Hypothalamus (tissue), 51 donors: ENCODE results near the gene PATL2.
A peak's percentile ranks its signal among the peaks of the same experiment; 100 is the strongest.
"Not testable (repeated sequence)": the region's sequence is repeated elsewhere in the genome, so short reads cannot be mapped to it uniquely, and the experiment has no call there.

Source experiments
- DNase-seq, 51 donors: peaks; one replicate each; lab custom pipeline; 2025; lab: John Stamatoyannopoulos, UW

The PATL2 gene

DNA sequence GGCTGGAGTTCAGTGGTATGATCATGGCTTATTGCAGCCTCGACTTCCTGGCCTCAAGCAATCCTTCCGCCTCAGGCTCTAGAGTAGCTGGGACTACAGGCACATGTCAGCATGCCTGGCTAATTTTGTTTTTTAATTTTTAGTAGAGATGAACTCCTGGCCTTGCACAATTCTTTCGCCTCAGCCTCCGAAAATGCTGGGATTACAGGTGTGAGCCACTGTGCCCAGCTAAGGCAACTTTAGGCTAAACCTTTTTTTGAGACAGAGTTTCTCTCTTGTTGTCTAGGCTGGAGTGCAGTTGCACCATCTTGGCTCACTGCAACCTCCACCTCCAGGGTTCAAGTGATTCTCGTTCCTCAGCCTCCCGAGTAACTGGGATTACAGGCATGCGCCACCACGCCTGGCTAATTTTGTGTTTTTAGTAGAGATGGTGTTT lies 8.9 kb upstream of the PATL2 start:
- DNase-seq: not testable (repeated sequence)

DNA sequence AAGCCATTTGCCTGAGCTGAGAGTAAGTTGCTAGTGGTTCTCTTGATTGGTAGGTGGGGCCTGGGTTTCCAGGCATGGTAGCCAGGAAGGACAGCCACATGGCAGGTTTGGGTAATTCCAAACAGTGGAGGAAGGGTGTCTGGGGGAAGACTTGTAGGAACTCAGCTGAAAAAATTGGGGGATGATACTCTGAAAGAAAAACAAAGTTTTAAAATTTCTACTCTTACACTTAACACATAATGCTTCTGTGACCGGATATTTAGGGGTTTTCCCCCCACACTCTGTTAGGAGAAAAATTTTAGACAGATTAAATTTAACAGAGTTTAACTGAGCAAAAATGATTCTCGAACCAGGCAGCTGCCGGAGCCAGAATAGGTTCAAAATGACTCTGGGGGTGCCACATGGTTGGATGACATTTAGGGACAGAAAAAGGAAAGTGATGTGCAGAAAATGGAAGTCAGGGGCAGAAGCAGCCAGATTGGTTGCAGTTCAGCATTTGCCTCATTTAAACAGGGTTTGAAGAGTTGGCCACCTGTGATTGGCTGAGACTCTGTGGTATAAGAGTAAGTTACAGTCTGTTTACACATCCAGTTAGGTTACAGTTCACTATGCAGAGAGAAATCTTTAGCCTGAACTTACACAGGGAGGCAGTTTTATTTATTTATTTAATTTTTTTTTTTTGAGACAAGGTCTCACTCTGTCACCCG lies 8.3 kb upstream of the PATL2 start:
- DNase-seq: no peak

DNA sequence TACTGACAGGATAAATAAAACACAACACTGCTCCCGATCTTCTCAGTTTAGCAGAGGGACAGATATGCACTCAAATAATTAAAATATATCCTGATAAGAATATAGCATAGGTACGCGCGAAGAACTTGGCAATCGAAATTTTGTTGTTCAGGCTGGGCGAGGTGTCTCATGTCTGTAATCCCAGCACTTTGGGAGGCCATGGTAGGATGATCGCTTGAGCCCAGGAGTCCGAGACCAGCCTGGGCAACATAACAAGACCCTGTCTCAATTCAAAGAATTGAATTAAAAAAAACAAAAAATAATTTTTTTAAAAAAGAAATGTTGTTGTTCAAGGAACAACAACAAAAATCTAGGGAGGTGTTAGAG lies 7.8 kb upstream of the PATL2 start:
- no peak for DNase-seq

DNA sequence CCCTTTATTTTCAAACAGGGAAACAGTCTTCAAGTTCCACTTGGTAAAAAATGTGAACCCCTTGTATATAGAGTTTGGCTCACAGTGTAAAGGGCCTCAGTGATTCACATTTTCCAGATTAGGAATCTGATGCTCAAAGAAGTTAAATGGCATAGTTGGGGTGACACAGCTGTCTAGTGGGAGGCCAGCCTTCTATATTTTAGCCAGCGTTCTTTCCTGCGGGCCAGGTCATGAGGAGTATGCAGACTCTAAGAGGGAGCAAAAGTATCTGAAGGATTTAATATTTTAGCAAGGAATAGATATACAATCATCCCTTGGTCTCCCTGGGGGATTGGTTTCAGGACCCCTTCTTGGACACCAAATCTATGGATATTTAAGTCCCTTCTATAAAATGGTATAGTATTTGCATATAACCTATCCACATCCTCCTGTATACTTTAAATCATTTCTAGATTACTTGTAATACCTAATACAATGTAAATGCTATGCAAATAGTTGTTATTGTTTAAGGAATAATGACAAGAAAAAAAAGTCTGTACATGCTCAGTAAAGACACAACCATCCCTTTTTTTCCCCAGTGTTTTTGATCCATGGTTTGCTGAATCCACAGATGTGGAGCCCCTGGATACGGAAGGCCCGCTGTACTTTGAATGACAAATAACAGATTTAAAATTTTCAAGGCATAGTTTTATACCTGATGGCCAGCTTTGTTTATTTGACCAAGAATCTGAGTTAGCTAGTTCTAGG lies 7.2 kb upstream of the PATL2 start:
- DNase-seq: peak in 1 of 51 donors; percentile 50

DNA sequence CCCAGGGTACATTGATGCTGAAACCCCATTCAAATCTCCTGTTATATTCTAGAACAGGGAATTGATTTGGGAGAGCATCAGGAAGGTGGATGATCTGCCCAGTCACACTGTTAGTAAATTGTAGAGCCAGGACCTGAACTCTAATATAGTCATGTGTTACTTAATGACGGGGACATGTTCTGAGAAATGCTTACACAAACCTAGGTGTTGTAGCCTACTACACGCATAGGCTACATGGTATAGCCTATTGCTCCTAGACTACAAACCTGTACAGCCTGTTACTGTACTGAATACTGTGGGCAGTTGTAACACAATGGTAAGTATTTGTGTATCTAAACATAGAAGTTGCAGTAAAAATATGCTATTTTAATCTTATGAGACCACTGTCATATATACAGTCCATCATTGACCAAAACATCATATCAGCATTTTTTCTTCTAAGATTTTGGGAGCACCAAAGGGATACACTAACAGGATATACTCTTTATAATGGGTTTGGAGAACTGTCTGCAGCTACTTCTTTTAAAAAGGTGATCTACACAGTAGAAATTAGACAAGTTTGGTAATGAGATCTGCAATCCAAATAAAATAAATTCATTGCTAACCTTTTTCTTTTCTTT lies 6.0 kb upstream of the PATL2 start:
- no peak for DNase-seq

DNA sequence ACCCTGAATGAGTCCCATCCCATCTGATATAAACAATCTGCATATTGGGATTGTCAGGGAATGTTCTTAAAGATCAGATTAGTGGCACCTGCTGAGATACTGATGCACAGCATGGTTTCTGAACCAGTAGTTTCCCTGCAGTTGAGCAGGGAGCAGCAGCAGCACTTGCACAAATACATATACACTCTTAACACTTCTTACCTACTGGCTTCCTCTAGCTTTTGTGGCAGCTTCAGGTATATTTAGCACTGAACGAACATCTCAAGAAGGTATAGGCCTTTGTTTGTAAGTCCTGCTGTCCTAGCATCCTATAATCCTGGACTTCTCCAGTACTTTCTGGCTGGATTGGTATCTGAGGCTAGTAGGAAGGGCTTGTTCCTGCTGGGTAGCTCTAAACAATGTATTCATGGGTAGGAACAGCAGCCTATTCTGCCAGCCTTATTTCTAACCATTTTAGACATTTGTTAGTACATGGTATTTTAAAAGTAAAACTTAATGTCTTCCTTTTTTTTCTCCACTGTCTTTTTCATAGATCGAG lies 4.7 kb upstream of the PATL2 start:
- peak in 1 of 51 donors; percentile 98 for DNase-seq

DNA sequence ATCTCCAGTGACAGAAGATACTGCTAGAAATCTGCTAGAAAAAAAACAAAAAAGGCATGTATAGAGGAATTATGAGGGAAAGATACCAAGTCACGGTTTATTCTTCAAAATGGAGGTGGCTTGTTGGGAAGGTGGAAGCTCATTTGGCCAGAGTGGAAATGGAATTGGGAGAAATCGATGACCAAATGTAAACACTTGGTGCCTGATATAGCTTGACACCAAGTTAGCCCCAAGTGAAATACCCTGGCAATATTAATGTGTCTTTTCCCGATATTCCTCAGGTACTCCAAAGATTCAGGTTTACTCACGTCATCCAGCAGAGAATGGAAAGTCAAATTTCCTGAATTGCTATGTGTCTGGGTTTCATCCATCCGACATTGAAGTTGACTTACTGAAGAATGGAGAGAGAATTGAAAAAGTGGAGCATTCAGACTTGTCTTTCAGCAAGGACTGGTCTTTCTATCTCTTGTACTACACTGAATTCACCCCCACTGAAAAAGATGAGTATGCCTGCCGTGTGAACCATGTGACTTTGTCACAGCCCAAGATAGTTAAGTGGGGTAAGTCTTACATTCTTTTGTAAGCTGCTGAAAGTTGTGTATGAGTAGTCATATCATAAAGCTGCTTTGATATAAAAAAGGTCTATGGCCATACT lies 4.1 kb upstream of the PATL2 start:
- DNase-seq: peak in 1 of 51 donors; percentile 86

DNA sequence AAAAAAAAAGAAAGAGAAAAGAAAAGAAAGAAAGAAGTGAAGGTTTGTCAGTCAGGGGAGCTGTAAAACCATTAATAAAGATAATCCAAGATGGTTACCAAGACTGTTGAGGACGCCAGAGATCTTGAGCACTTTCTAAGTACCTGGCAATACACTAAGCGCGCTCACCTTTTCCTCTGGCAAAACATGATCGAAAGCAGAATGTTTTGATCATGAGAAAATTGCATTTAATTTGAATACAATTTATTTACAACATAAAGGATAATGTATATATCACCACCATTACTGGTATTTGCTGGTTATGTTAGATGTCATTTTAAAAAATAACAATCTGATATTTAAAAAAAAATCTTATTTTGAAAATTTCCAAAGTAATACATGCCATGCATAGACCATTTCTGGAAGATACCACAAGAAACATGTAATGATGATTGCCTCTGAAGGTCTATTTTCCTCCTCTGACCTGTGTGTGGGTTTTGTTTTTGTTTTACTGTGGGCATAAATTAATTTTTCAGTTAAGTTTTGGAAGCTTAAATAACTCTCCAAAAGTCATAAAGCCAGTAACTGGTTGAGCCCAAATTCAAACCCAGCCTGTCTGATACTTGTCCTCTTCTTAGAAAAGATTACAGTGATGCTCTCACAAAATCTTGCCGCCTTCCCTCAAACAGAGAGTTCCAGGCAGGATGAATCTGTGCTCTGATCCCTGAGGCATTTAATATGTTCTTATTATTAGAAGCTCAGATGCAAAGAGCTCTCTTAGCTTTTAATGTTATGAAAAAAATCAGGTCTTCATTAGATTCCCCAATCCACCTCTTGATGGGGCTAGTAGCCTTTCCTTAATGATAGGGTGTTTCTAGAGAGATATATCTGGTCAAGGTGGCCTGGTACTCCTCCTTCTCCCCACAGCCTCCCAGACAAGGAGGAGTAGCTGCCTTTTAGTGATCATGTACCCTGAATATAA lies 2.2 kb upstream of the PATL2 start:
- DNase-seq: no peak

DNA sequence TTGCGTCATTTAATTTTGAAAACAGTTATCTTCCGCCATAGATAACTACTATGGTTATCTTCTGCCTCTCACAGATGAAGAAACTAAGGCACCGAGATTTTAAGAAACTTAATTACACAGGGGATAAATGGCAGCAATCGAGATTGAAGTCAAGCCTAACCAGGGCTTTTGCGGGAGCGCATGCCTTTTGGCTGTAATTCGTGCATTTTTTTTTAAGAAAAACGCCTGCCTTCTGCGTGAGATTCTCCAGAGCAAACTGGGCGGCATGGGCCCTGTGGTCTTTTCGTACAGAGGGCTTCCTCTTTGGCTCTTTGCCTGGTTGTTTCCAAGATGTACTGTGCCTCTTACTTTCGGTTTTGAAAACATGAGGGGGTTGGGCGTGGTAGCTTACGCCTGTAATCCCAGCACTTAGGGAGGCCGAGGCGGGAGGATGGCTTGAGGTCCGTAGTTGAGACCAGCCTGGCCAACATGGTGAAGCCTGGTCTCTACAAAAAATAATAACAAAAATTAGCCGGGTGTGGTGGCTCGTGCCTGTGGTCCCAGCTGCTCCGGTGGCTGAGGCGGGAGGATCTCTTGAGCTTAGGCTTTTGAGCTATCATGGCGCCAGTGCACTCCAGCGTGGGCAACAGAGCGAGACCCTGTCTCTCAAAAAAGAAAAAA lies 1.4 kb upstream of the PATL2 start:
- peak in 33 of 51 donors; percentile 3 to 63 (median 26) for DNase-seq

DNA sequence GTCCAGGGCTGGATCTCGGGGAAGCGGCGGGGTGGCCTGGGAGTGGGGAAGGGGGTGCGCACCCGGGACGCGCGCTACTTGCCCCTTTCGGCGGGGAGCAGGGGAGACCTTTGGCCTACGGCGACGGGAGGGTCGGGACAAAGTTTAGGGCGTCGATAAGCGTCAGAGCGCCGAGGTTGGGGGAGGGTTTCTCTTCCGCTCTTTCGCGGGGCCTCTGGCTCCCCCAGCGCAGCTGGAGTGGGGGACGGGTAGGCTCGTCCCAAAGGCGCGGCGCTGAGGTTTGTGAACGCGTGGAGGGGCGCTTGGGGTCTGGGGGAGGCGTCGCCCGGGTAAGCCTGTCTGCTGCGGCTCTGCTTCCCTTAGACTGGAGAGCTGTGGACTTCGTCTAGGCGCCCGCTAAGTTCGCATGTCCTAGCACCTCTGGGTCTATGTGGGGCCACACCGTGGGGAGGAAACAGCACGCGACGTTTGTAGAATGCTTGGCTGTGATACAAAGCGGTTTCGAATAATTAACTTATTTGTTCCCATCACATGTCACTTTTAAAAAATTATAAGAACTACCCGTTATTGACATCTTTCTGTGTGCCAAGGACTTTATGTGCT lies 721 bp upstream of the PATL2 start:
- DNase-seq: peak in 28 of 51 donors; percentile 15 to 83 (median 50)

DNA sequence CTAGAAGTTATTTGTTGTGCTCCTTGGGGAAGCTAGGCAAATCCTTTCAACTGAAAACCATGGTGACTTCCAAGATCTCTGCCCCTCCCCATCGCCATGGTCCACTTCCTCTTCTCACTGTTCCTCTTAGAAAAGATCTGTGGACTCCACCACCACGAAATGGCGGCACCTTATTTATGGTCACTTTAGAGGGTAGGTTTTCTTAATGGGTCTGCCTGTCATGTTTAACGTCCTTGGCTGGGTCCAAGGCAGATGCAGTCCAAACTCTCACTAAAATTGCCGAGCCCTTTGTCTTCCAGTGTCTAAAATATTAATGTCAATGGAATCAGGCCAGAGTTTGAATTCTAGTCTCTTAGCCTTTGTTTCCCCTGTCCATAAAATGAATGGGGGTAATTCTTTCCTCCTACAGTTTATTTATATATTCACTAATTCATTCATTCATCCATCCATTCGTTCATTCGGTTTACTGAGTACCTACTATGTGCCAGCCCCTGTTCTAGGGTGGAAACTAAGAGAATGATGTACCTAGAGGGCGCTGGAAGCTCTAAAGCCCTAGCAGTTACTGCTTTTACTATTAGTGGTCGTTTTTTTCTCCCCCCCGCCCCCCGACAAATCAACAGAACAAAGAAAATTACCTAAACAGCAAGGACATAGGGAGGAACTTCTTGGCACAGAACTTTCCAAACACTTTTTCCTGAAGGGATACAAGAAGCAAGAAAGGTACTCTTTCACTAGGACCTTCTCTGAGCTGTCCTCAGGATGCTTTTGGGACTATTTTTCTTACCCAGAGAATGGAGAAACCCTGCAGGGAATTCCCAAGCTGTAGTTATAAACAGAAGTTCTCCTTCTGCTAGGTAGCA lies 657 bp downstream of the PATL2 start:
- DNase-seq: peak in 13 of 51 donors; percentile 1 to 59 (median 10)

DNA sequence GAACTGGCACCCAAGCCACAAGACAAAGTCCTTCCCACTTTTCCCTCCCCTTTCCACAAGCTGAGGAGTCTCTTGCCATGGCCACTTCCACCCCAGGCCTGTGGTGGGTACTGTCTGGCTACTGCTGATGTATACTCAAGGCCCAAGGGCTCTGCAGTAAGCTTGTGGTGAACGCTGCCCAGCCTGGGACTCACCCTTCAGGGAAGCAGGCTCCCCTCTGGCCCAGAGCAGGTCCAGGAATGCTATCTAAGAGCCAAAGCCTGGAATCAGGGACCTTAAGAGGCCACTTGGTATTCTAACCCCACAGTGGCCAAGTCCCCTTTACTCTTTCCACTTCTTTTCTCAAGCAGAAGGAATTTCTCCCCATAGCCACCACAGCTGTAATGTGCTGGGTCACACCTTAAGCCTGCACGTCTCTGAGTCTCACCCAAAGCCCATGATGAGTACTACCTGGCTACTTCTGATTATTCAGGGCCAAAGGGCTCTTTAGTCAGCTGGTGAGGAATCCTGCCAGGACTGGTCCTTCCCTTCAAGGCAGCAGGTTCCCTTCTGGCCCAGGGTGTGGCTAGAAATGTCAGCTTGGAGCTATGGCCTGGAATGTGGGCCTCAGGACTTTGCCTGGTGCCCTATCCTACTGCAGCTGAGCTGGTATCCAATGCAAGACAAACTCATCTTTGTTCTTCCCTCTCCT lies 4.0 kb downstream of the PATL2 start:
- no peak for DNase-seq

DNA sequence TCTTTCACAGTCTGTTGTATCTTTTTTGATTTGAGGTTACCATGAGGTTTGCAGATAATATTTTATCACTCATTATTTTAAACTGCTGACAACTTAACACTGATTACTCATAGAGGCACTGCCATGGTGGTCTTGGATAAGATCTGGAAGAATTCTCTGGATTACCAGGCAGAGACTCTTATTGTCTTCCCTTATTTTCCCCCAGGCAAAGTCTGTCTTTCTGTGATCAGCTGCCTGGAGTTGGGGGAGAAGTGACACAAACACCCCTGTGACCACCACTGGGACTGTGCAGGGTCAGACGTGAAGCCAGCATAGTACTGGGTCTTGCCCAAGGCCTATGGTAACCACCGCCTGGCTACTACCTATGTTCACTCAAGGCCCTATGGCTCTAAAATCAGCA lies 4.7 kb downstream of the PATL2 start:
- no peak for DNase-seq

DNA sequence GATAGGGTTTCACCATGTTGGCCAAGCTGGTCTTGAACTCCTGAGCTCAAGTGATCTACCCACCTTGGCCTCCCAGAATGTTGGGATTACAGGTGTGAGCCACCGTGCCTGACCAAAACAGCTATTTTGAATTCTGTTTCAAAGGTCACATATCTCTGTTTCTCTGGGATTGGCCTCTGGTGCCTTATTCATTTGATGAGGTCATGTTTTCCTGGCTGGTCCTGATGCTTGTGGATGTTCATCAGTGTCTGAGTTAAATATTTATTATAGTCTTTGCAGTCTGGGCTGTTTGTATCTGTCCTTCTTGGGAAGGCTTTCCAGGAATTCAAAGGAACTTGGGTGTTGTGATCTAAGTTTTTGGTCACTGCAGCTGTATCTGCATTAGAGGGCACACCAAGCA lies 5.1 kb downstream of the PATL2 start:
- DNase-seq: no peak

DNA sequence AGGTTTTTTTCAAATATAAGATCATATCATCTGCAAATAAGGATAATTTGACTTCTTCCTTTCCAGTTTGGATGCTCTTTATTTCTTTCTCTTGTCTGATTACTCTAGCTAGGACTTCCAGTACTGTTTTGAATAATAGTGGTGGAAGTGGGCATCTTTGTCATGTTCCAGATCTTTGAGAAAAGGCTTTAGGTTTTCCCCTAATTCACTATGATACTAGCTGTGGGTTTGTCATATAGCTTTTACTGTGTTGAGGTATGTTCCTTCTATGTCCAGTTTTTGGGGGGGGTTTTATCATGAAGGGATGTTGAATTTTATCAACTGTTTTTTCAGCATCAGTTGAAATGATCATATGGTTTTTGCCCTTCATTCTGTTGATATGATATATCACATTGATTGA lies 10.4 kb downstream of the PATL2 start:
- not testable (repeated sequence) for DNase-seq

DNA sequence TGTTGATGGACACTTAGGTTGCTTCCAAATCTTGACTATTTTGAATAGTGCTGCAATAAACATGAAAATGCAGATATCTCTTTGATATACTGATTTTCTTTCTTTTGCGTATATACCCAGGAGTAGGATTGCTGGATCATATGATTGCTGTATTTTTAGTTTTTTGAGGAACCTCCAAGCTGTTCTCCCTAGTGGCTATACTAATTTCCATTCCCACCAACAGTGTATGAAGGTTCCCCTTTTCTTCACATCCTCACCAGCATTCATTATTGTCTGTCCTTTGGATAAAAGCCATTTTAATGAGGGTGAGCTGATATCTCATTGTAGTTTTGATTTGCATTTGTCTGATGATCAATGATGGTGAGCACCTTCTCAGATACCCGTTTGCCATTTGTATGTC lies 12.5 kb downstream of the PATL2 start:
- DNase-seq: no peak

DNA sequence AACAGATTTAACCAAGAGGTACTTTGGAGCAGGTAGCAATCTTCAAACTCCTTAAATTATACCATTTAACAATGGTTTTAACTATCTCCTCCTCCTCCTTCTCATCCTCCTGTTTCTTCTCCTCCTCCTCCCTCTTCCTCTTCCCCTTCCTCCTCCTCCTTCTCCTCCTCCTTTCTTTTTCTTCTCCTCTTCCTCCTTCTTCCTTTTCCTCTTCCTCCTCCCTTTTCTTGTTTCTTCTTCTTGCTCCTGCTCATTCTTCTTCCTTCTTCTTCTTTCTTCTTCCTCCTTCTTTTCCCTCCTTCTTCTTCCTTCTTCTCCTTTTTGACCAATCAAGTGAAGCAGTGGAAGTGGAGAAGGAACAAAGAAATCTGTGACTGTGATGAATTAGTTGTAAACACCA lies 14.1 kb downstream of the PATL2 start:
- DNase-seq: no peak
